SU-DHL-6 (cell line): ENCODE data around the gene CPLX4.

Source experiments
- H2AFZ ChIP-seq: fragments of 200-600 bp; sonication (generic); 2 replicates; pipeline ENCODE4 v1.6.1; 2014; ENCODE audit warnings: low read depth, mild to moderate bottlenecking, moderate library complexity, mixed read lengths, antibody characterized with exemption, low read length; ENCODE audit not compliant: severe bottlenecking
- H3F3A ChIP-seq: fragments of 200-600 bp; shearing (Covaris generic); 2 replicates; pipeline ENCODE4 v1.6.0; 2016; ENCODE audit warnings: antibody characterized with exemption, mild to moderate bottlenecking; ENCODE audit not compliant: insufficient read depth
- H3K27ac ChIP-seq: fragments of 200-600 bp; sonication (generic); 2 replicates; pipeline ENCODE4 v1.5.1; 2016; ENCODE audit warnings: low read depth, mild to moderate bottlenecking, low read length, moderate library complexity, mixed read lengths
- H3K27me3 ChIP-seq: fragments of 200-600 bp; sonication (generic), shearing (Covaris generic); 2 replicates; pipeline ENCODE4 v1.6.0; 2014; ENCODE audit warnings: mild to moderate bottlenecking, low read length
- H3K36me3 ChIP-seq: fragments of 200-600 bp; sonication (generic); 2 replicates; pipeline ENCODE4 v1.6.1; 2014; ENCODE audit warnings: mild to moderate bottlenecking, low read length, mixed read lengths
- H3K4me2 ChIP-seq: fragments of 300-600, 200-600 bp; shearing (Covaris generic), sonication (generic); 2 replicates; pipeline ENCODE4 v1.6.0; 2014; ENCODE audit warnings: low read length, low read depth, mild to moderate bottlenecking; ENCODE audit not compliant: poor library complexity, severe bottlenecking
- H3K4me3 ChIP-seq: fragments of 200-600 bp; sonication (generic); 2 replicates; pipeline ENCODE4 v1.5.1; 2014; ENCODE audit warnings: antibody characterized with exemption, low read length, mild to moderate bottlenecking, mixed read lengths; ENCODE audit not compliant: insufficient read depth, poor library complexity, severe bottlenecking
- H3K79me2 ChIP-seq: fragments of 200-600 bp; sonication (generic); 2 replicates; pipeline ENCODE4 v1.6.1; 2014; ENCODE audit warnings: mild to moderate bottlenecking, low read length, moderate library complexity; ENCODE audit not compliant: insufficient read depth
- H3K9ac ChIP-seq: fragments of 200-600 bp; sonication (generic); 2 replicates; pipeline ENCODE4 v1.7.0; 2014; ENCODE audit warnings: mild to moderate bottlenecking, low read length
- H3K9me2 ChIP-seq: fragments of 200-600 bp; sonication (generic); replicated peaks from 2 replicates; pipeline ENCODE4 v1.6.1; 2014; ENCODE audit warnings: low read length; ENCODE audit not compliant: insufficient read depth
- H3K9me3 ChIP-seq: fragments of 200-600 bp; sonication (generic); 2 replicates; pipeline ENCODE4 v1.6.1; 2014; ENCODE audit warnings: low read length, mixed read lengths; ENCODE audit not compliant: insufficient read depth
- H4K20me1 ChIP-seq: fragments of 200-600 bp; sonication (generic); 2 replicates; pipeline ENCODE4 v1.6.1; 2014; ENCODE audit warnings: low read depth, mild to moderate bottlenecking, antibody characterized with exemption, low read length, moderate library complexity, mixed read lengths
- EZH2phosphoT487 ChIP-seq: fragments of 200-600 bp; sonication (generic), shearing (Covaris generic); conservative IDR thresholded peaks from 2 replicates; pipeline ENCODE4 v1.6.1; 2018; ENCODE audit warnings: mild to moderate bottlenecking, antibody characterized with exemption, low read length, moderate library complexity, mixed read lengths
- TF ChIP-seq, protein P1 (sequence below): fragments of 200-600 bp; sonication (generic); IDR thresholded peaks from one replicate; pipeline ENCODE4 v1.5.1; 2017; ENCODE audit warnings: antibody characterized with exemption, mild to moderate bottlenecking, low read length, moderate library complexity; ENCODE audit not compliant: insufficient read depth, poor library complexity, severe bottlenecking

CPLX4 gene

DNA sequence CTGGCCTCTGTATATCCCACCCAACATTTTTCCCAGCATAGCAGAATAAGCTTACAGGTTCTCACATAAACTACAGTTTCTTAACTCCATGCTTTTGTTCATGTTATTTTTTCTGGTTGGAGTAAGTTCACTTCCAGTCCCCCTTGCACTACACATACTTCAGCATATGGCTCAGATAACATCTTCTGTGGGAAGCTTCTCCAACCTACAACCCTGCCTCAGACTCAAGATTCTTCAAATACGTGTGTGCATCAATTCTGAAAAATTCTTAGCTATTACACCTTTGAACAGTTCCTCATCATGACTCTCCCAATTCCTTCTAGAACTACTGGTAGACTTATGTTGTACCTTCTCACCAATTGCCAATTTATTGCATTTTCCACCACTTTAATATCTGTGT, 7.5 kb upstream of the CPLX4 start:
- Histone ChIP-seq H3F3A (no peaks in the 10 kb centered on the region), H3K79me2 (no peaks in the 10 kb centered on the region), H3K9me2 (no peaks in the 10 kb centered on the region), H3K27me3 (no peaks in the 10 kb centered on the region), H3K9ac (no peak overlapping the region), H3K27ac (no peak overlapping the region), H3K4me3 (no peak overlapping the region), H4K20me1 (no peaks in the 10 kb centered on the region), H3K4me2 (no peak overlapping the region), H2AFZ (no peak overlapping the region), H3K36me3 (peaks cover 32% of the 10 kb centered on the region; the same call in 1 of the 2 replicates), H3K9me3 (no peaks in the 10 kb centered on the region)
- no peak for TF ChIP-seq EZH2phosphoT487

DNA sequence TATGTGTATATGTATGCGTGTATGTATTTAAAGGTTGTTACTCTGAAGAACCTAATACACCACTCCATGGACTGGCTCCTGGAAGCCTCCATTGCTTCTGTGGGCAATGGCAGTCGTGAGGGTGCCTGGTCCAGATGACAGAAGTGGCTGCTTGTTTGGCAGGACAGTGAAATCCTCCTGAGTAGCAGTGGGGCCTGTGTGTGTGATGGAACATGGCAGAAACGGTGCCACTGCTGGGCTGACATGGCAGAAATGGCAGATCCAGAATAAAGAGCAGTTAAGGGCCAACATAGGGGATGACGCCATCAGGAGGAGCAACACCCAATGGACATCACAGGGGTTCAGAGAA, 6.1 kb upstream of the CPLX4 start:
- Histone ChIP-seq H3K9me3 (no peaks in the 10 kb centered on the region), H3K36me3 (peaks cover 21% of the 10 kb centered on the region; the same call in 1 of the 2 replicates), H3K79me2 (no peaks in the 10 kb centered on the region), H3K4me3 (no peak overlapping the region), H3K4me2 (no peak overlapping the region), H4K20me1 (no peaks in the 10 kb centered on the region), H2AFZ (no peak overlapping the region), H3K9ac (no peak overlapping the region), H3K27ac (no peak overlapping the region), H3K9me2 (no peaks in the 10 kb centered on the region), H3K27me3 (no peaks in the 10 kb centered on the region), H3F3A (no peaks in the 10 kb centered on the region)
- TF ChIP-seq, protein P1, sequence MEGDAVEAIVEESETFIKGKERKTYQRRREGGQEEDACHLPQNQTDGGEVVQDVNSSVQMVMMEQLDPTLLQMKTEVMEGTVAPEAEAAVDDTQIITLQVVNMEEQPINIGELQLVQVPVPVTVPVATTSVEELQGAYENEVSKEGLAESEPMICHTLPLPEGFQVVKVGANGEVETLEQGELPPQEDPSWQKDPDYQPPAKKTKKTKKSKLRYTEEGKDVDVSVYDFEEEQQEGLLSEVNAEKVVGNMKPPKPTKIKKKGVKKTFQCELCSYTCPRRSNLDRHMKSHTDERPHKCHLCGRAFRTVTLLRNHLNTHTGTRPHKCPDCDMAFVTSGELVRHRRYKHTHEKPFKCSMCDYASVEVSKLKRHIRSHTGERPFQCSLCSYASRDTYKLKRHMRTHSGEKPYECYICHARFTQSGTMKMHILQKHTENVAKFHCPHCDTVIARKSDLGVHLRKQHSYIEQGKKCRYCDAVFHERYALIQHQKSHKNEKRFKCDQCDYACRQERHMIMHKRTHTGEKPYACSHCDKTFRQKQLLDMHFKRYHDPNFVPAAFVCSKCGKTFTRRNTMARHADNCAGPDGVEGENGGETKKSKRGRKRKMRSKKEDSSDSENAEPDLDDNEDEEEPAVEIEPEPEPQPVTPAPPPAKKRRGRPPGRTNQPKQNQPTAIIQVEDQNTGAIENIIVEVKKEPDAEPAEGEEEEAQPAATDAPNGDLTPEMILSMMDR, result no peak
- no peak for TF ChIP-seq EZH2phosphoT487

DNA sequence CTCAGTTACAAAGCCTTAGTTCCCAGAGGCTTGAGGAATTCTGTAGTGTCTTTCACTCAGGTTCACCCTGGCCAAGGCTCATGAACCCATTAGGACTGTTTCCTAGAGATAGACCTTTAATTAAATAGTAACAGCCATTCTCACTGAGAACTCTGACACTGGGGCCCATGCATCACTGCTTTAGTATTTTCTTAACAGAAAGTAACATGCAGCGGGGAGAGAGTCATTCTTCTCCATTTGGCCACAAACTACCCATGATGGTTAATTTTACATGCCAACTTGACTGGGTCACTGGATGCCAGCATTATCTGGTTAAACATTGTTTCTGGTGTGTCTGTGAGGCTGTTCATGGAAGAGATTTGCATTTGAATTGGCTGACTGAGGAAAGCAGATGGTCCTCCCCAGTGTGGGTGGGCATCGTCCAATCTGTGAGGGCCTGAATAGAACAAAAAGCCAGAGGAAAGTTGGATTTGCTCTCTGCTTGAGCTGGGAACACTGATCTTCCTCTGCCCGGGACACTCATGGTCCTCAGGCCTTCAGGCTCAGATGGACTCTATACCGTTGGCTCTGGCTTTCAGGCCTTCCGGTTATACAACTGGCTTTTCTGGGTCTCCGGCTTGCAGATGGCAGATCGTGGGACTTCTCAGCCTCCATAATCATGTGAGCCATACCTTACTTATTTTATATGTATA, 5.6 kb upstream of the CPLX4 start:
- Histone ChIP-seq H3K27me3 (no peaks in the 10 kb centered on the region), H3K27ac (no peak overlapping the region), H3F3A (no peaks in the 10 kb centered on the region), H3K9me3 (no peaks in the 10 kb centered on the region), H3K9me2 (no peaks in the 10 kb centered on the region), H3K36me3 (peaks cover 16% of the 10 kb centered on the region; the same call in 1 of the 2 replicates), H3K4me3 (no peak overlapping the region), H3K9ac (no peak overlapping the region), H3K4me2 (no peak overlapping the region), H4K20me1 (no peaks in the 10 kb centered on the region), H2AFZ (no peak overlapping the region), H3K79me2 (no peaks in the 10 kb centered on the region)
- no peak for TF ChIP-seq EZH2phosphoT487
- TF ChIP-seq, protein P1, result no peak

DNA sequence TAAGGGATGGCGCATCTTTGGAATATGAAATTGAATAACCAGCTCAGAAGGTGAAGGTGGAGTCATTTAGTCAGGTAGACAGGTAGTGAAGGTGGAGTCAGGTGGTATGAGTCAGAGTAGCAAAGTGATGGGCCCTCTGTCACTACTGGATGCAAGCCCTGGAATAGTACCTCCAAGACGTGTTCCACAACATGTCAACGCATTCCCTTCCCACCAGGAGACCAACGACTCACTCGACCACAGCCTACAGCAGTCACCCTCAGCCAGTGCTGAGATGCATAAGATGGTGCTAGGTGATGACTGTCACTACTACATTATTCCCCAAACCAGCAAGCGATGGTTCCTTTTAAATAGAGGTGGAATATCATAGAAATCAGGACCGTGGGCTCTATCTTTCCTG, 6.8 kb downstream of the CPLX4 start:
- Histone ChIP-seq H3K27me3 (no peaks in the 10 kb centered on the region), H3K4me2 (no peak overlapping the region), H3K27ac (no peak overlapping the region), H3F3A (no peaks in the 10 kb centered on the region), H2AFZ (no peak overlapping the region), H3K9me2 (no peaks in the 10 kb centered on the region), H3K9me3 (no peaks in the 10 kb centered on the region), H3K4me3 (no peak overlapping the region), H3K36me3 (no peaks in the 10 kb centered on the region), H4K20me1 (no peaks in the 10 kb centered on the region), H3K79me2 (no peaks in the 10 kb centered on the region), H3K9ac (no peak overlapping the region)
- TF ChIP-seq, protein P1, result no peak
- TF ChIP-seq EZH2phosphoT487, result no peak
